Left colon (tissue), 2 donors: ENCODE results near the gene TTC7B. TPM values are rescaled to one million over a fixed set of nuclear protein-coding genes. Genes with fewer than 3 reads are reported as not detected.

Experiments
- ATAC-seq: fragments of 200-7000 bp; cut with Tn5 transposase; one replicate; pipeline ENCODE4 v1.9.1; 2020; ENCODE audit warnings: mild to moderate bottlenecking, moderate library complexity
- DNase-seq, 2 donors: peaks; one replicate each; pipeline ENCODE4 v3.0.0-alpha.2; 2020
- intact Hi-C, 2 donors: fragments of 100-400 bp; cut with DNase I in 1 of 2; cut with micrococcal nuclease in 1 of 2; formaldehyde crosslinking; loops; one replicate each; pipeline versions ENCODE4 v1.11.2 to v1.14.0; 2022; cut with DNase I, micrococcal nuclease
- total RNA-seq, 2 donors: library from RNA; stranded (reverse); fragmentation: NEBNext Ultra II Directional; extraction: Animal tissue kit (Norgen Biotek cat#: 25700); gene quantifications; one replicate each; pipeline ENCODE4 v1.2.1, GENCODE V29; 2021
- donor health status: DM: no; HTN: no; CAD: no.
- donor health status: DM: yes; HTN: yes; CAD: no.

TTC7B gene
- total RNA-seq, 2 donors from 2014 or later: 4.3 to 13.4 TPM

GRCh38 chr14:90509403-90509802 is 306.8 kb downstream of the TTC7B start:
- no peak for ATAC-seq
- no peak for DNase-seq
- intact Hi-C loops: no loop called here

GRCh38 chr14:90508536-90509254 is 307.5 kb downstream of the TTC7B start:
- intact Hi-C loops: no loop called here
- DNase-seq (peak; percentile 69 to 78), ATAC-seq (peak; percentile 14)

- ATAC-seq: no peak
- no peak for DNase-seq
- intact Hi-C loops: no loop called here
These were observed 308.2 kb downstream of the TTC7B start for GRCh38 chr14:90508036-90508435.

- no peak for ATAC-seq
- intact Hi-C loops: no loop called here
These were observed 308.8 kb downstream of the TTC7B start for GRCh38 chr14:90507428-90507827.

DNA sequence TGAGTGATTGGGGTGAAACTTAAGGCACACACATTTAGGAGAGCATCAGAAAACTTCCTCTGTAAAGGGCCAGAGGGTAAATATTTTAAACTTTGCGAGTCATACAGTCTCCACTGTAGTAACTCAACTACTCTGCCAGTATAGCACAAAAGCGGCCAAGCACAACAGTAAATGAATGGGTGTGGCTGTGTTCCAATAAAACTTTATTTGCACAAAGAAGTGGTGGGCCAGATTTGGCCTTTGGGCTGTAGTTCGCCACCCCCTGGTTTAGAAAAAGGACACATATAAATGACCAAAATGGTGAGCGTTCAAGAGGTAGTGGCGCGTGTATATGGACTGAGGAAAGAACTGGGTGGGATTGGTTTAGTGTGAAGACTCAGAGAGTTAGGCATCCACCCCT is 309.5 kb downstream of the TTC7B start:
- intact Hi-C loops: no loop called here
- no peak for ATAC-seq
- no peak for DNase-seq

More at GRCh38 chr14:90507428-90507827, 308.8 kb downstream of the TTC7B start:
- DNase-seq: no peak

DNA sequence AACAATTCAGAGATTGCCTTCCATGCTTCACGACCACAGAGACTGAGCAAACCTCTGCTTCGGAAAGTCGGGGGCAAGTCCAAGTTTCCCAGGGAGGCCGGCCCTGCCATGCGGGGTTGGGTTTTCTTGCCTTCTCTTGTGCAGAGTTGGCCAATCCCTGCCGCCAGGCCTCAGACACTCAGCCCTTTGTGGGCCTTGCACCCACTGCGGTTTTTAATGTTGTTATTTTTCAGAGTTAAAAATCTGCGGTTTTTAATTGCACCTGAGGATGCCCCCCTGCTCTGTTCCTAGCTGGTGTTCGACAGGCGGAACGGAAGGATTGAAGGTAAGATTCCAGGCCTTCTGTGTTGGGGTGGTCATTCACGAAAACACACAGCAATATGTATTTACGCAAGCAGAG is 310.7 kb downstream of the TTC7B start:
- intact Hi-C loops: no loop called here
- DNase-seq (no peak), ATAC-seq (no peak)

GRCh38 chr14:90504643-90505042 is 311.6 kb downstream of the TTC7B start:
- no peak for ATAC-seq
- DNase-seq: no peak
- intact Hi-C loops: no loop called here

DNA sequence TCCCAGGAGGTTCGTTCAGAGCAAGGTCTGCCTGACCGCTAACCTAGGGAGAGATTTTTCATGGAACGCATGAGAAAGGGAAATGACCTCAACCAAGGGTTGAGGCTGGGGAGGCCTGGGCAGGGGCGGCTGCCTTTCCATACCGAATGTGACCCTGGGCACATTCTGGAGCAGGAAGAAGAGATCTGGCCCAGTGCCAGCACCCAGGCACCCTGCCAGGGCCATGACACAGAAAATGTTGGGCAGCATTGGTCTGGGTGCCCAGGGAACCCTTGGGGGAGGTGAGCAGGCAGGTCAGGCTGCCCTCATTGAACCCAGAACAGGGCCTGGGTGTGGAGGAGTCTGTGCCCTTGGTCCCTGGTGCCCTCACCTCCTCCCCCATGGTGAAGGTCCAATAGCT is 312.6 kb downstream of the TTC7B start:
- ATAC-seq (peak; percentile 59), DNase-seq (peak in 1 of 2 donors; percentile 54)

GRCh38 chr14:90502760-90503159 is 313.5 kb downstream of the TTC7B start:
- DNase-seq: no peak
- intact Hi-C loops: no loop called here
- no peak for ATAC-seq

More for the DNA sequence above, 312.6 kb downstream of the TTC7B start:
- intact Hi-C loops: no loop called here

DNA sequence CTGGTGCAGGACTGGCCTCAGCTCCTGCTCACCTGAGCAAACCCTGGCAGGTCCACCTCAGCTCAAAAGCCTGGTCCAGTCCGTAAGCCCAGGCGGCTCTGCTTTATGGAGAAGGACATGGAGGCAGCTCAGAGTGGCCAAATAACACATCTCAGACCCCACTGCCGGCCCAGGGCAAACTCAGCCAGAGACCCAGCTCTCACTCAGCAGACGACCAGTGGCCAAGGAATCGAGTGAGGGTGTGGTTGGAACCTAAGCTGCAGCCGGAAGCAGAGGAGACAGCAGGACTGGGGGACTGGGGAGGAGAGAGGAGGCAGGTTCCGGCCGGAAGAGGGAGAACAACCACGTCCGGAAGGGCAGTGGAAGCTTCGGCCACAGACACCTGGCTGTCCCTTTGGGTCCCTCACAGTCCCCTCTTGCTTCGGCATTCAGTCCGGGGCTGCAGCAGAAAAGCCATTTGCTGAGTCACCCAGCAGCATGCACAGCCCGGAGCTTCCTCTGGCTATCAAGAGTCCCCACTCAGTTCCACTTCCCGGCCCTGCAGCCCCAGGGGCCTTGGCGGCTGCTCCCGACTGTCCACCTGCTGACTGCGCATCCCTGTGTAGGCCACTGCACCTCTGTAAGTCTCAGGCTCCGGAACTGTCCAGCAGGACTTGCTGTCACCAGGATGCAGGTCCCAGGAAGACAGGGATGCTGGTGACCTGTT is 315.4 kb downstream of the TTC7B start:
- DNase-seq (no peak), ATAC-seq (peak; percentile 60)
- intact Hi-C loops: no loop called here

DNA sequence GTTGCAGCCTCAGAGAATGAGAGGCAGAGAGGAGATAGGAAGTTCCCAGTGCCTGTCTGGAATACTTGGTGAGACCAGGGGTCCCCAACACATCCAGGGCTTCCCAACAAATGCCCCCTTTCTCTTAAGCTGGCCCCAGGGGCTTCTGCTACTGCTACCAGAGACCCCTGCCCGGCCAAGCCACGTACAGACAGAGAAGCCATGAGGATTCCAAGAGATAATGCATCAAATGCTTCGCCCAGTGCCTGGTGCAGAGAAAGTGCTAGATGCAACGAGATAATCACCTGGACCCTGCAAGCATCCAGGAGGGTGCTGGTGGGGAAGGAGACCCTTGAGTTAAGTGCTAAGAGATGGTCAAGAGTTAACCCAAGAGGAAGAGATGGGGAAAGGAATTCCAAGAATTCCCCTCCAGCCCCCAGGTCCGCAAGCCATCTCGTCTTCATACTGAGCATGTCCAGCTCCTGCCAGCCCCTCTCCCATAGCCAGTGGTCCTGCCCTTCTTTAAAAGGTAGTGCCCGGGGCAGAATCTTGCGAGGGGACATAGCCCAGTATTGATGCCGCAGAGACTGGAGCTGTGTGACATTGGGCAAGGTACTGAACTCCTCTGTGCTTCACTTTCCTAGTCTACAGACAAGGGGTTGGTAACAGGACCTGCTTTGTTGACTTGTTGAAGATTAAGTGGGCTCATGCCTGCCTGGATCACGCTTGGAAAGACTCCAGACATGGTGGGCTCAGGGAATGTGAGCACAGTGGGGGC is 316.1 kb downstream of the TTC7B start:
- intact Hi-C loops: no loop called here
- DNase-seq (no peak), ATAC-seq (no peak)

DNA sequence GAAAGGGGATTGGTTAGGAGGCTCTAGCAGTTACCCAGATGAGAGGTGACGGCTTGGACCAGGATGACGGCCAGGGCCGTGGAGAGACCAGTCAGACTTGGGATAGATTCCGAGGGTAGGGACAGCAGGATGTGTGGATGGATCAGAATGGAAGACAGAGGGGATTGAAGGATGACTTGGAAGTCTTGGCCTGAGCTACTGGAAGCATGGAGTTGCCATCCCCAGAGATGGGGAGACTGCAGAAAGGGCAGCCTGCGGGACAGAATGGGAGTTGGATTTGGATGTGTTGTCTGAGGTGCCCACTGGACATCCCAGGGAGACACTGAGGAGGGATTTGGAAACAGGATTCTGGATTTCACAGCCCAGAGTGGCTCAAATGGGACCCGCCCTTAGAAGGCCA is 317.1 kb downstream of the TTC7B start:
- no peak for DNase-seq
- no peak for ATAC-seq

GRCh38 chr14:90498198-90498597 is 318.0 kb downstream of the TTC7B start:
- ATAC-seq (no peak), DNase-seq (no peak)
- intact Hi-C loops: no loop called here

More for the DNA sequence above, 317.1 kb downstream of the TTC7B start:
- intact Hi-C loops: no loop called here

- DNase-seq (no peak), ATAC-seq (no peak)
- intact Hi-C loops: no loop called here
These were observed 319.9 kb downstream of the TTC7B start for GRCh38 chr14:90496379-90496778.

DNA sequence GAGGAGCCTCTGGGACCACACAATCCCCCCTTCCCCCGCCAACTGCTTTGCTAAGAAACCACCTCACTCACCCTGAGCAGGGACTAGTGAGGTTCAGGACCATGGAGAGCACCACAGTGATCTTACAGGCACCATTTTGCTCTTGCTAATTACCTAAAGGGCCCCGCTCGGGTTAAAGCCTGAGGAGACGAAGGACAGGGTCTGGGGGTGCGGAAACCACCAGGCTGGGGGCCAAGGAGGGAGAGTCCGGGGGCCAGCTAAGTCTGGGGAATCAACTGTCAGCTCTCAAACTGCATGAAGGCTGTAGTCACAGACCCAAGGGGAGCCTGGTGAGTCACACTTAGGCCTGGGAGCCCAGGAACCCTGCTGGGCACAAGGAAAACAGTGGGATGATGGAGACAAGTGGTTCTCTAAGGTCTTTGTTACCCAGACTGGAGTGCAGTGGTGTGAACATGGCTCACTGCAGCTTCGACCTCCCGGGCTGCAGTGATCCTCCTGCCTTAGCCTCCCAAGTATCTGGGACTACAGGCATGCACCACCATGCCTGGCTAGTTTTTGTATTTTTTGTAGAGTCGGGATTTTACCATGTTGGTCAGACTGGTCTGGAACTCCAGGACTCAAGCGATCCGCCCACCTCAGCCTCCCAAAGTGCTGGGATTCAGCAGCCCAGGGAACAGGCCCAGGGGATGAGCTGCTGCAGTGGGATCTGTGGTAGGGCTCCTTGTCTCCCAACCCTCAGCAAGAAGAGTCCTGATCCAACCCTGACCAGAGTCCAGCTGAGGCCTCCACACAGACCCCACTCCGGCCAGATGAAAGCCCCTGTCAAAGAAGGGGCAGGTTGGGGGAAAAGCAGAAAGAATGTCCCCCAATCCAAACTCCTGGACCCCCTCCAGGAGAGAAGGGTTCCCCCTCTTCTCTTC is 320.6 kb downstream of the TTC7B start:
- intact Hi-C loops: no loop called here
- DNase-seq (peak in 1 of 2 donors; percentile 69), ATAC-seq (peak; percentile 72)

DNA sequence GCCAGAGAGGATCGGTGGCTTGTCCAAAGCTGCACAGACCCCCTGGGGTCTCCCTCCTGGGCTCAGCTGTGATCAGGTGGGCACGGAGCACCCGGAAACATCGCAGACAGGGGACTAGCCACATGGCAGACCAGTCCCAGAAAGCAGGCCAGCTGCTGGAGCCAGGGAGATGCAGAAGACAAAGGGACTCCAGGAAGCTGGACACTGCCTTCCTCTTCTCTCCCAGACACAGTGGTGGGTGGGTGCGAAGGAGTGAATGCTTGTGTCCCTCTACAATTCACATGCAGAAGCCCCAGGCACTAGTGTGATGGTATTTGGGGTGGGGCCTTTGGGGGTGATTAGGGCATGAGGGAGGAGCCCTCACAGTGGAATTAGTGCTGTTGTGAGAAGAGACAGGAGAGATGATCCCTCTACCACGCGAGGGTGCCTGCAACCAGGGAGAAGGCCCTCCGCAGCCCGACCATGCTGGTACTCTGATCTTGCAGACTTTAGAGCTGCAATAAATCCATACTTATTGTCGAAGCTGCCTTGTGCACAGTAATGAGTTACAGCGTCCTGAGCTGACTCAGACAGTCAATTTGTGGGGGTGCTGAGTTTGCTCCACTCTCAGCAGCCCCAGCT is 324.2 kb downstream of the TTC7B start:
- DNase-seq: no peak
- no peak for ATAC-seq
- intact Hi-C loops: no loop called here

GRCh38 chr14:90491221-90491885 is 324.9 kb downstream of the TTC7B start:
- intact Hi-C loops: no loop called here
- DNase-seq (no peak), ATAC-seq (no peak)

DNA sequence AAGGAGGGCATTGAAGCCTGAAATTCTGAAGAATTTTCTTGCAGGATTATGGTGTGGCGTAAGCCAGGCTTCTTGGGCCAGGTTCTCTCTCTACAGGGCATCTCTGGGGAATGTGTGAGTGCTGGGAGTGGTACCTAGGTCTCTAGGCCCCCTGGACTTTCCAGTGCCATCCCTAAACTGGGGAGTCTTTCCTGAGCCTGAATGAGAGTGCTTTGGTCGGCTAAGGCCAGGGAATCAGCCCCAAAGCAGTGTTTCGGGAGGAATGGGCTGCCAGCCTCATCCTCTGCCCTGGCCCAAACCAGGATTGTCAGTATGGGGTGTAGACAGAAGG is 325.5 kb downstream of the TTC7B start:
- DNase-seq (no peak), ATAC-seq (no peak)
- intact Hi-C loops: no loop called here
